Right cardiac atrium (tissue), 5 donors: ENCODE data around the gene AHSG. TPM values are rescaled to one million over a fixed set of nuclear protein-coding genes. Genes with fewer than 3 reads are reported as not detected.
"Not testable (repeated sequence)": the region's sequence is repeated elsewhere in the genome, so short reads cannot be mapped to it uniquely, and the experiment has no call there.

Source experiments
- ATAC-seq, 2 donors: fragments of 200-7000 bp; cut with Tn5 transposase; one replicate each; pipeline versions ENCODE4 v1.8.0 to v1.9.1; 2020; ENCODE audit warnings: moderate library complexity in 2 of 2, mild to moderate bottlenecking in 1 of 2
- DNase-seq, 3 donors: peaks; one replicate each; pipeline ENCODE4 v3.0.0-alpha.2; 2020
- H3K27ac ChIP-seq: one replicate; pipeline ENCODE4 v1.5.1; 2013; ENCODE audit warnings: mild to moderate bottlenecking, low read length, control low read depth, moderate library complexity
- H3K27me3 ChIP-seq: one replicate; pipeline ENCODE4 v1.6.1; 2013; ENCODE audit not compliant: control insufficient read depth, insufficient read depth
- H3K4me1 ChIP-seq: one replicate; pipeline ENCODE4 v1.6.1; 2013; ENCODE audit warnings: low read length; ENCODE audit not compliant: control insufficient read depth, insufficient read depth
- H3K4me3 ChIP-seq: one replicate; pipeline ENCODE4 v1.5.1; 2013; ENCODE audit warnings: low read length, control low read depth
- H3K9me3 ChIP-seq: one replicate; pipeline ENCODE4 v1.6.1; 2013; ENCODE audit warnings: low read length; ENCODE audit not compliant: control insufficient read depth
- WGBS: extraction: QIAGEN DNeasy Blood & Tissue Kit; methylation state at CpG from one replicate; pipeline ENCODE4 v1.1.7; 2013; 5-methylcytosine and 5-hydroxymethylcytosine counted together
- intact Hi-C, 4 donors: fragments of 100-400 bp; cut with DNase I; formaldehyde crosslinking; loops; one replicate each; pipeline versions ENCODE4 v1.11.0 to v1.14.0; 2022 to 2023
- polyA plus RNA-seq: library from polyadenylated mRNA; stranded (reverse); fragments of 200-250 nt; gene quantifications from one replicate; pipeline ENCODE4 v1.2.3, GENCODE V29; 2013
- total RNA-seq, 4 donors: library from RNA; stranded (reverse); fragmentation: NEBNext Ultra II Directional; extraction: Animal tissue kit (Norgen Biotek cat#: 25700); gene quantifications; one replicate each; pipeline ENCODE4 v1.2.1, GENCODE V29; 2021
- donor health status: healthy with polysubstance abuse.
- donor health status: DM: no; HTN: yes; CAD: no.
- donor health status: DM: no; HTN: no; CAD: no.
- donor health status: DM: no; HTN: yes; CAD: no; lungs with severe emphysema.
- donor health status: DM: yes; HTN: yes; CAD: no.

The AHSG gene
- total and polyA plus RNA-seq, 5 donors = 0.05 to 0.20 TPM; not detected in 3

GRCh38 chr3:186630950-186631641, 18.2 kb downstream of the AHSG start:
- ATAC-seq (no peak), DNase-seq (no peak)
- Histone ChIP-seq H3K27ac (no peak overlapping the region), H3K9me3 (no peaks in the 10 kb centered on the region), H3K4me1 (no peaks in the 10 kb centered on the region), H3K4me3 (no peak overlapping the region), H3K27me3 (no peaks in the 10 kb centered on the region)
- 66% methylated on average over 6 of the region's 6 CpGs for WGBS
- intact Hi-C loops = no loop called here

- Histone ChIP-seq H3K27ac (no peak overlapping the region), H3K4me3 (no peak overlapping the region), H3K9me3 (no peaks in the 10 kb centered on the region), H3K27me3 (no peaks in the 10 kb centered on the region), H3K4me1 (no peaks in the 10 kb centered on the region)
- intact Hi-C loops = no loop called here
- DNase-seq = no peak
- ATAC-seq = no peak
These were observed 20.6 kb downstream of the AHSG start for GRCh38 chr3:186633481-186633880.

- ATAC-seq, H3K27ac ChIP-seq, intact Hi-C loops, H3K27me3 ChIP-seq, H3K4me3 ChIP-seq, H3K9me3 ChIP-seq, H3K4me1 ChIP-seq, DNase-seq: not testable (repeated sequence)
- 90% methylated on average over 5 of the region's 5 CpGs for WGBS
These were observed 21.3 kb downstream of the AHSG start for GRCh38 chr3:186634207-186634606.

GRCh38 chr3:186635532-186635931, 22.7 kb downstream of the AHSG start:
- intact Hi-C loops = no loop called here

GRCh38 chr3:186636536-186636935, 23.7 kb downstream of the AHSG start:
- no peak overlapping the region for H3K27ac ChIP-seq
- DNase-seq = no peak
- H3K27me3 ChIP-seq = no peaks in the 10 kb centered on the region
- no peaks in the 10 kb centered on the region for H3K9me3 ChIP-seq
- ATAC-seq = no peak
- no peaks in the 10 kb centered on the region for H3K4me1 ChIP-seq
- H3K4me3 ChIP-seq = no peak overlapping the region
- 92% methylated on average over 7 of the region's 7 CpGs for WGBS
- intact Hi-C loops = no loop called here

More at GRCh38 chr3:186635532-186635931, 22.7 kb downstream of the AHSG start:
- Histone ChIP-seq H3K27me3 (no peaks in the 10 kb centered on the region), H3K9me3 (no peaks in the 10 kb centered on the region), H3K4me1 (no peaks in the 10 kb centered on the region), H3K27ac (no peak overlapping the region), H3K4me3 (no peak overlapping the region)
- no peak for DNase-seq
- WGBS = 85% methylated on average over 3 of the region's 3 CpGs
- no peak for ATAC-seq

- ATAC-seq = no peak
- no peak for DNase-seq
- Histone ChIP-seq H3K27ac (no peak overlapping the region), H3K27me3 (no peaks in the 10 kb centered on the region), H3K4me3 (no peak overlapping the region), H3K4me1 (no peaks in the 10 kb centered on the region), H3K9me3 (no peaks in the 10 kb centered on the region)
- intact Hi-C loops = no loop called here
- WGBS = 77% methylated on average over 3 of the region's 3 CpGs
These were observed 24.8 kb downstream of the AHSG start for GRCh38 chr3:186637686-186638085.

GRCh38 chr3:186638259-186638658, 25.4 kb downstream of the AHSG start:
- DNase-seq (no peak), ATAC-seq (no peak)
- 88% methylated on average over 2 of the region's 2 CpGs for WGBS
- Histone ChIP-seq H3K27me3 (no peaks in the 10 kb centered on the region), H3K9me3 (no peaks in the 10 kb centered on the region), H3K4me3 (no peak overlapping the region), H3K4me1 (no peaks in the 10 kb centered on the region), H3K27ac (no peak overlapping the region)
- intact Hi-C loops = no loop called here

GRCh38 chr3:186639778-186640472, 27.1 kb downstream of the AHSG start, which contains the start of gene FETUB:
TSS of gene FETUB (plus strand) at chr3:186640399. CDS start at chr3:186640461, 62 bp downstream.
- intact Hi-C loops = no loop called here
- Histone ChIP-seq H3K9me3 (no peaks in the 10 kb centered on the region), H3K27ac (no peak within 1 kb of the TSS), H3K27me3 (no peaks in the 10 kb centered on the region), H3K4me3 (no peak within 1 kb of the TSS), H3K4me1 (no peaks in the 10 kb centered on the region)
- peak in 1 of 2 donors; percentile 67 for ATAC-seq
- no peak for DNase-seq
- 80% methylated on average over 1 of the region's 1 CpG for WGBS

- Histone ChIP-seq H3K4me1 (no peaks in the 10 kb centered on the region), H3K27me3 (no peaks in the 10 kb centered on the region), H3K27ac (no peak overlapping the region), H3K9me3 (no peaks in the 10 kb centered on the region), H3K4me3 (no peak overlapping the region)
- ATAC-seq (peak; percentile 55 to 59), DNase-seq (peak; percentile 38 to 64 (median 57))
- 56% methylated on average over 9 of the region's 9 CpGs for WGBS
- intact Hi-C loops = no loop called here
These were observed 27.6 kb downstream of the AHSG start for GRCh38 chr3:186640473-186640818.

- no peak overlapping the region for H3K27ac ChIP-seq
- H3K27me3 ChIP-seq = no peaks in the 10 kb centered on the region
- intact Hi-C loops = no loop called here
- no peak overlapping the region for H3K4me3 ChIP-seq
- no peaks in the 10 kb centered on the region for H3K4me1 ChIP-seq
- no peaks in the 10 kb centered on the region for H3K9me3 ChIP-seq
- ATAC-seq (no peak), DNase-seq (no peak)
These were observed 28.1 kb downstream of the AHSG start for GRCh38 chr3:186640929-186641328.

GRCh38 chr3:186642014-186642413, 29.2 kb downstream of the AHSG start:
- 54% methylated on average over 3 of the region's 3 CpGs for WGBS
- Histone ChIP-seq H3K9me3 (no peaks in the 10 kb centered on the region), H3K27ac (no peak overlapping the region), H3K4me1 (no peaks in the 10 kb centered on the region), H3K27me3 (no peaks in the 10 kb centered on the region), H3K4me3 (no peak overlapping the region)
- DNase-seq (no peak), ATAC-seq (no peak)
- intact Hi-C loops = no loop called here
